CD4-positive, alpha-beta T cell (primary cell): ENCODE data around the gene CFAP299. TPM values are rescaled to one million over a fixed set of nuclear protein-coding genes. Genes with fewer than 3 reads are reported as not detected.
"Not testable (repeated sequence)": the region's sequence is repeated elsewhere in the genome, so short reads cannot be mapped to it uniquely, and the experiment has no call there.

ENCODE experiments used
- ATAC-seq: fragments of 200-7000 bp; cut with Tn5 transposase; one replicate; pipeline ENCODE4 v1.10.0; 2022; ENCODE audit warnings: mild to moderate bottlenecking; ENCODE audit not compliant: poor library complexity
- CTCF ChIA-PET: fragments of 350-600 bp; sonication (Branson Sonifier 250); formaldehyde crosslinking; loops from one replicate; lab custom pipeline; 2021; ENCODE audit warnings: antibody characterized with exemption, inconsistent platforms; lab: Charles Lee
- POLR2A ChIA-PET: fragments of 350-600 bp; sonication (Branson Sonifier 250); formaldehyde crosslinking; loops from one replicate; lab custom pipeline; 2021; ENCODE audit warnings: antibody characterized with exemption, inconsistent platforms; lab: Charles Lee
- DNase-seq, 14 experiments: peaks; one replicate each; pipeline ENCODE4 v3.0.0-alpha.2; 2013 to 2020; ENCODE audit warnings: mixed read lengths in 2 of 14
- H3K27ac ChIP-seq, 2 donors: one replicate each; pipeline versions ENCODE4 v1.5.1 to v1.7.0; 2013; ENCODE audit warnings: low read length in 2 of 2, low read depth in 1 of 2, mild to moderate bottlenecking in 1 of 2
- H3K27me3 ChIP-seq, 2 experiments: 1 replicate in 1 of 2; 2 replicates in 1 of 2; pipeline versions ENCODE4 v1.6.1 to v1.7.0; 2013; ENCODE audit warnings: low read length in 2 of 2, control low read depth in 1 of 2, mild to moderate bottlenecking in 1 of 2, moderate library complexity in 1 of 2; ENCODE audit not compliant: insufficient read depth in 2 of 2, control insufficient read depth in 1 of 2
- H3K36me3 ChIP-seq: one replicate; pipeline ENCODE4 v1.6.1; 2013; ENCODE audit warnings: low read length, control low read depth; ENCODE audit not compliant: insufficient read depth
- H3K4me1 ChIP-seq: one replicate; pipeline ENCODE4 v1.6.1; 2013; ENCODE audit warnings: low read length, control low read depth; ENCODE audit not compliant: insufficient read depth
- H3K4me3 ChIP-seq: one replicate; pipeline ENCODE4 v1.5.1; 2013; ENCODE audit warnings: mild to moderate bottlenecking, low read length, moderate library complexity
- H3K9me3 ChIP-seq, 2 experiments: 1 replicate in 1 of 2; 2 replicates in 1 of 2; pipeline versions ENCODE4 v1.6.1 to v1.7.0; 2013; ENCODE audit warnings: low read length in 2 of 2, mild to moderate bottlenecking in 2 of 2, control low read depth in 1 of 2, moderate library complexity in 1 of 2; ENCODE audit not compliant: control insufficient read depth in 1 of 2, insufficient read depth in 1 of 2
- H3K27ac Mint-ChIP-seq: one replicate; pipeline ENCODE4 v1.8.0; 2020; ENCODE audit warnings: mixed read lengths
- H3K27me3 Mint-ChIP-seq: one replicate; pipeline ENCODE4 v1.8.0; 2021; ENCODE audit warnings: mixed read lengths
- H3K36me3 Mint-ChIP-seq: one replicate; pipeline ENCODE4 v1.8.0; 2021; ENCODE audit warnings: low read depth, mixed read lengths
- H3K4me1 Mint-ChIP-seq: one replicate; pipeline ENCODE4 v1.8.0; 2021; ENCODE audit warnings: low read depth, mixed read lengths
- H3K4me3 Mint-ChIP-seq: one replicate; pipeline ENCODE4 v1.8.0; 2020; ENCODE audit warnings: mild to moderate bottlenecking, mixed read lengths
- H3K9me3 Mint-ChIP-seq: one replicate; pipeline ENCODE4 v1.8.0; 2020; ENCODE audit warnings: mixed read lengths
- intact Hi-C, 2 experiments: fragments of 100-400 bp; cut with DNase I in 1 of 2; cut with micrococcal nuclease in 1 of 2; formaldehyde crosslinking; loops; one replicate each; pipeline versions ENCODE4 v1.15.1 to v1.9.0; 2023 to 2025; cut with DNase I, micrococcal nuclease
- total RNA-seq, 174 experiments: library from RNA in 2 of 174; stranded (reverse) in 2 of 174; gene quantifications; one replicate each; pipeline ENCODE4 v1.2.3 and lab custom pipeline; 2021 to 2026
- TF ChIP-seq, protein P1 (sequence below): fragments of 200-600 bp; IDR thresholded peaks from one replicate; pipeline ENCODE4 v1.8.0; 2022; ENCODE audit warnings: antibody characterized with exemption, mild to moderate bottlenecking

The CFAP299 gene
- total RNA-seq, 2 experiments from 2014 or later = not detected

DNA sequence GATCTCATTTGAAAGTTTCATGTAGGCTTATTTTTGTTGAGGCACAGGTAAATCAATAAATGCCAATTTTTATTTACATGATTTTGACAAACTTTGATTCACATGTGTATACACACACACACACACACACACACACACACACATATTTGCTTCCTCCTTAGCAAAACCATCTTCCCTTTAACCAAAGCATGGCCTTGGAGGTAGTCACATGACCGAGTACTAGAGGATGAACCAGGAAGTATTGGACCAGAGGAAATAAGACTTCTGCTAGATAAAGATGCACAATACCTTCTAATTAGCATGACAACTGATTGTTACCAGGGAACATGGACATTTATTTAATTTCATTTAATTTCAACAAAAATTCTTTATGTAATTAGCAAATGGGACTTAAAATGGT, 23.4 kb upstream of the CFAP299 start:
- ChIA-PET POLR2A (no interaction called here), CTCF (no interaction called here)
- no peak overlapping the region for H3K27ac Mint-ChIP-seq
- H3K36me3 Mint-ChIP-seq = no peaks in the 10 kb centered on the region
- H3K27me3 Mint-ChIP-seq = peaks cover 51% of the 10 kb centered on the region
- Histone ChIP-seq H3K4me1 (no peaks in the 10 kb centered on the region), H3K27me3 (peaks cover 0 to 15% of the 10 kb centered on the region in 2 experiments), H3K27ac (no peak overlapping the region), H3K36me3 (no peaks in the 10 kb centered on the region), H3K4me3 (no peak overlapping the region), H3K9me3 (no peaks in the 10 kb centered on the region)
- ATAC-seq (no peak), DNase-seq (no peak)
- H3K4me3 Mint-ChIP-seq = no peak overlapping the region
- no peaks in the 10 kb centered on the region for H3K9me3 Mint-ChIP-seq
- no peaks in the 10 kb centered on the region for H3K4me1 Mint-ChIP-seq
- intact Hi-C loops = no loop called here
- TF ChIP-seq, protein P1, sequence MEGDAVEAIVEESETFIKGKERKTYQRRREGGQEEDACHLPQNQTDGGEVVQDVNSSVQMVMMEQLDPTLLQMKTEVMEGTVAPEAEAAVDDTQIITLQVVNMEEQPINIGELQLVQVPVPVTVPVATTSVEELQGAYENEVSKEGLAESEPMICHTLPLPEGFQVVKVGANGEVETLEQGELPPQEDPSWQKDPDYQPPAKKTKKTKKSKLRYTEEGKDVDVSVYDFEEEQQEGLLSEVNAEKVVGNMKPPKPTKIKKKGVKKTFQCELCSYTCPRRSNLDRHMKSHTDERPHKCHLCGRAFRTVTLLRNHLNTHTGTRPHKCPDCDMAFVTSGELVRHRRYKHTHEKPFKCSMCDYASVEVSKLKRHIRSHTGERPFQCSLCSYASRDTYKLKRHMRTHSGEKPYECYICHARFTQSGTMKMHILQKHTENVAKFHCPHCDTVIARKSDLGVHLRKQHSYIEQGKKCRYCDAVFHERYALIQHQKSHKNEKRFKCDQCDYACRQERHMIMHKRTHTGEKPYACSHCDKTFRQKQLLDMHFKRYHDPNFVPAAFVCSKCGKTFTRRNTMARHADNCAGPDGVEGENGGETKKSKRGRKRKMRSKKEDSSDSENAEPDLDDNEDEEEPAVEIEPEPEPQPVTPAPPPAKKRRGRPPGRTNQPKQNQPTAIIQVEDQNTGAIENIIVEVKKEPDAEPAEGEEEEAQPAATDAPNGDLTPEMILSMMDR = no peak

DNA sequence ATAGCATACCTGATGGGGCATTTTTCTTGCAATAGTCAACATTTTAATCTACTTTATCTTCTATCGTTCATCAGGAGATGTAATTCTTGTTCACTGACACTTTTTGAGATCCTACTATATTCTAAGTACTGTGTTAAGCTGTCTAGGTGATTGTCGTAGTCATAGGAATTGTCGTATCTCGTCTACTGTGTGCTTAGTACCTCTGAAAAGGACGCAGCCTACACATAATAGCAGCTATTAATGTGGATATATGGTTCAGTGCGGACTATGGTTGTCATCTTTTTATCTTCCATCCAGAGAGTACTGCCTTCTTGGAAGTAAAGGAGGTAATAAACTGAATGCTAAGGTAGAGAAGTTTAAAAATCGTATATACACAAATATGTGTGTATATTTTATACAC, 21.9 kb upstream of the CFAP299 start:
- H3K4me1 ChIP-seq = no peaks in the 10 kb centered on the region
- CTCF ChIA-PET = no interaction called here
- H3K36me3 ChIP-seq = no peaks in the 10 kb centered on the region
- Mint-ChIP-seq H3K27me3 (peaks cover 44% of the 10 kb centered on the region), H3K4me1 (no peaks in the 10 kb centered on the region), H3K36me3 (no peaks in the 10 kb centered on the region), H3K4me3 (no peak overlapping the region), H3K27ac (no peak overlapping the region), H3K9me3 (no peaks in the 10 kb centered on the region)
- DNase-seq (no peak), ATAC-seq (no peak)
- H3K4me3 ChIP-seq = no peak overlapping the region
- POLR2A ChIA-PET = no interaction called here
- no peaks in the 10 kb centered on the region for H3K9me3 ChIP-seq
- TF ChIP-seq, protein P1 = no peak
- peaks cover 0 to 6% of the 10 kb centered on the region in 2 experiments for H3K27me3 ChIP-seq
- H3K27ac ChIP-seq = no peak overlapping the region
- intact Hi-C loops = no loop called here

DNA sequence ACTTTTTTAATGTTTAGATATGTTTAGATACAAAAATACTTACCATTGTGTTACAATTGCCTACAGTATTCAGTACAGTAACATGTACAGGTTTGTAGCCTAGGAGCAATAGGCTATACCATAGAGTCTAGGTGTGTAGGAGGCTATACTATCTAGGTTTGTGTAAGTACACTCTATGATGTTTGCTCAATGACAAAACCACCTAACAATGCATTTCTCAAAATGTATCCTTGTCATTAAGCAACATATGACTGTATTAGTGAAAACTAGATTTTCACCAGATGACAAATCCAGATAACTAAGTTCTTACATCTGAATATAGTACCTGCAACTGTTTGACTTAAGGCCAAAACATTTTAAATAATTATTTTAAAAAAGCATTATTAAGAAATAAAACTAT, 19.7 kb upstream of the CFAP299 start:
- H3K9me3 ChIP-seq, H3K36me3 ChIP-seq, H3K4me3 ChIP-seq, H3K27me3 ChIP-seq, H3K4me1 Mint-ChIP-seq, H3K4me3 Mint-ChIP-seq, H3K4me1 ChIP-seq, CTCF ChIA-PET, H3K9me3 Mint-ChIP-seq, ATAC-seq, DNase-seq, H3K27ac ChIP-seq, H3K27ac Mint-ChIP-seq, H3K36me3 Mint-ChIP-seq, intact Hi-C loops, POLR2A ChIA-PET: not testable (repeated sequence)
- peaks cover 31% of the 10 kb centered on the region for H3K27me3 Mint-ChIP-seq

DNA sequence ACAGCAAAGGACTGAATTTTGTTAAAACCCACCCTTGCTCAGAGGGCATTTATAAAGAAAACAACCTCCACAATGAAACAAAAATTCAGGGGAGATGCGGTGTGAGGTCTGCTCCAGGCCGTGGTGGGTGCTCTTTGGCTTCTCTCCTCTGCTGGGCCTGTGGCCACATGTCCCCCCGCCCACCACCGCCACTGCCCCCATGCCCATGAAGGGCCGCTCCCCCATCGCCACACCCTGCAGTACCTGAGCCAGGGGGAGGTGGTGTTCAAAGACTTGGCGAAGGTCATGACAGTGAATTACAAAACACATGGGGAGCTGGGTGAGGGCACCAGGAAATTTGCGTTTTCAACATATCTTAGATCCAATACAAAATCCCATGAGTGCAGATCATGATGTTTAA, 14.2 kb upstream of the CFAP299 start:
- Mint-ChIP-seq H3K27ac (no peak overlapping the region), H3K36me3 (no peaks in the 10 kb centered on the region), H3K4me3 (no peak overlapping the region), H3K9me3 (no peaks in the 10 kb centered on the region), H3K4me1 (peaks cover 6% of the 10 kb centered on the region), H3K27me3 (peaks cover 14% of the 10 kb centered on the region)
- DNase-seq (no peak), ATAC-seq (no peak)
- Histone ChIP-seq H3K27ac (no peak overlapping the region), H3K36me3 (no peaks in the 10 kb centered on the region), H3K9me3 (no peaks in the 10 kb centered on the region), H3K4me3 (no peak overlapping the region), H3K4me1 (no peaks in the 10 kb centered on the region), H3K27me3 (peaks cover 0 to 3% of the 10 kb centered on the region in 2 experiments)
- POLR2A ChIA-PET = no interaction called here
- intact Hi-C loops = no loop called here
- CTCF ChIA-PET = no interaction called here
- TF ChIP-seq, protein P1 = no peak
